HG02610 (cell line): Measurements from ENCODE around the gene SKAP1.
A peak's percentile ranks its signal among the peaks of the same experiment; 100 is the strongest.
"Not testable (repeated sequence)": the region's sequence is repeated elsewhere in the genome, so short reads cannot be mapped to it uniquely, and the experiment has no call there.

Experiments used
- ATAC-seq: cut with Tn5 transposase; IDR thresholded peaks from one replicate; pipeline ENCODE4 v1.9.1; 2021; ENCODE audit warnings: mild to moderate bottlenecking, moderate library complexity; ENCODE audit not compliant: unreplicated experiment

The SKAP1 gene

DNA sequence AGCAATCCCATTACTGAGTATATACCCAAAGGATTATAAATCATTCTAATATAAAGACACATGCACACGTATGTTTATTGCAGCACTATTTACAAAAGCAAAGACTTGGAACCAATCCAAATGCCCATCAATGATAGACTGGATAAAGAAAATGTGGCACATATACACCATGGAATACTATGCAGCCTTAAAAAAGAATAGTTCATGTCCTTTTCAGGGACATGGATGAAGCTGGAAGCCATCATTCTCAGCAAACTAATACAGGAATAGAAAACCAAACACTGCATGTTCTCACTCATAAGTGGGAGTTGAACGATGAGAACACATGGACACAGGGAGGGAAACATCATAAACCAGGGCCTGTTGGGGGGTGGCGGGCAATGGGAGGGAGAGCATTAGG lies 19.3 kb upstream of the SKAP1 start:
- ATAC-seq = not testable (repeated sequence)

DNA sequence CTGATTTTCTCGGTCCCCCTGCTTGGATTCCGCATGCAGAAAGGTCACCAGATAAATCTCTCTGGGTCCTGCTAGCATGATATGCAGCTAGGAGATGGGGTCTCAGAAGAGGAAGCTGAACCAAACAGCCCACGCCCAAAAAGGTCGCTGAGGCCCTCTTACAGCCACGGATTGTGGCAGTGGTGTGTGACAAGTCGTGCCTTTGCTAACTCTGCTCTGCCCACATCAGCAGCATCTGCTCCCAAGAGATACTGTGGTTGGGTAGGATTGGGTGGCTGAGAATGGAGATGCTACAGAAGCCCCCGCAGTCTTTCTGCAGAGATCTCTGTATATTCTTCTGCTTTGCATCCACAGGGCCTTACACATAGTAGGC lies 15.2 kb upstream of the SKAP1 start:
- no peak for ATAC-seq

- no peak for ATAC-seq
These were observed 14.7 kb upstream of the SKAP1 start for GRCh38 chr17:48444516-48445247.

GRCh38 chr17:48443712-48444111 lies 13.7 kb upstream of the SKAP1 start:
- no peak for ATAC-seq

- no peak for ATAC-seq
These were observed 12.8 kb upstream of the SKAP1 start for GRCh38 chr17:48442819-48443218.

- no peak for ATAC-seq
These were observed 11.8 kb upstream of the SKAP1 start for GRCh38 chr17:48441862-48442261.

DNA sequence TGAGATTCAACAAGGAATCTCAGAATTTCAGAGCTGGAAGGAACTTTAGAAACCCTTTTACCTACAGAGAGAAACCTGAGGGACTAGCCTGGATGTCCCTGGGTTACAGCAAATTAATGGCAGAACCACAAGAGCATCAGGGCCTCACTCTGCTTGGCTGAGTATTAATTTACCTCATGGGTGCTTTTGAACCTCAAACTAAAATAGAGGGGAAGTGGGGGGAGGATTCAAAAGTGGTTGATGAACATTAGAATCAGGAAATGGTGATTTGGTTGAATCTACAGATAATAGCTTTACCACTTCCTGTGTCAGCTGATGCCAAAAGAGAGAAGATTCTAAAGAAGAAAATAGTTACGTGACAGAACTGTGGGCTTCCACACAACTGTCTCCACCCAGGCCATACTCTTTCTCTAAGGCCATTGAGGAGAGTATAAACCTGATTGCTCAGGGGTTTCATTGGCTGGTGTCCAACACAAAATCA lies 11.3 kb upstream of the SKAP1 start:
- ATAC-seq = peak; percentile 66

- no peak for ATAC-seq
These were observed 10.7 kb upstream of the SKAP1 start for GRCh38 chr17:48440669-48441068.

- no peak for ATAC-seq
These were observed 10.0 kb upstream of the SKAP1 start for GRCh38 chr17:48439875-48440505.

GRCh38 chr17:48439110-48439850 lies 9.3 kb upstream of the SKAP1 start:
- ATAC-seq = peak; percentile 52

DNA sequence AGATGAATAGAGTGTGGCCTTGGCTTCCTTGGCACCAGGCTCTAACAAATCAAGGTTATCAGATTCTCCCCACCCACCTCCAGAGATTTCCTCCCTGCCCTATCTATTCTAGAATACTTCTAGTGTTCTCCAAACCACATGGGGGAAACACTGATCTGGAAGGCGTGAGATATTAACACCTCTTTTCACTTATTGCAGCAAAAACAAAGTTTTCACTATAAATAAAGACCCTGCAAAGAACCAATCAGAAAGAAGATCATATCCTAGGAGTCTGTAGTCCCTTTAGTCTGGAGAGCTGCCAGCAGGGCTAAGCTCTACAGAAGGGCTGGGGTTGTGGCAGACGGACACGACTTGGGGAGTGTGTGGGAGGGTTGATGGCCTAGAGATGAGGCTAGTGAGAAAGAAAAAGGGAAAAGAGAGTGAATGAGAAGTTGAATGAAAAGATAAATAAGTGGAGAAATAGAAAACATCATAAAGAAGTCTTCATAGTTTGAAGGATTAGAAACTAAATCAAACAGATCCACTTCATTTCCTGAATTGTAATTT lies 8.6 kb upstream of the SKAP1 start:
- no peak for ATAC-seq

DNA sequence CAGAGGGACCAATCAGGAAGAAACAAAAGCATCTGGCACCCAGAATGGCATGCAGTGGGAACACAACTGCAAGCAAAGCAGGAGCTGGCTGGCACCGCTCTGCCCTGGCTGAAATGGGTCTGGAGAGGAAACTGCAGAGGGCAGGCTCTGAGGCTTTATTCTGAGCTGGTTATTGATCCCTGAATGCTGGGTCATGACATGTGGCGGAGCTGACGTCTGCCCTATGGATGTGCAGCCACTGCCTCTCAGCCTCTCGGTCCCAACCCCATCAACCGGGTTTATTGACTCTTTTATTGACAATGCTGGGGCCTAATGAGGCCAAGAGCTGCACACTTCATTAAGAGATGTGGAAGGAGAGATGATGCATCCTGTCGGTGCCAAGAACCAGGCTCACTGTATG lies 3.9 kb upstream of the SKAP1 start:
- ATAC-seq = no peak

GRCh38 chr17:48432820-48433775 lies 3.1 kb upstream of the SKAP1 start:
- ATAC-seq = no peak

DNA sequence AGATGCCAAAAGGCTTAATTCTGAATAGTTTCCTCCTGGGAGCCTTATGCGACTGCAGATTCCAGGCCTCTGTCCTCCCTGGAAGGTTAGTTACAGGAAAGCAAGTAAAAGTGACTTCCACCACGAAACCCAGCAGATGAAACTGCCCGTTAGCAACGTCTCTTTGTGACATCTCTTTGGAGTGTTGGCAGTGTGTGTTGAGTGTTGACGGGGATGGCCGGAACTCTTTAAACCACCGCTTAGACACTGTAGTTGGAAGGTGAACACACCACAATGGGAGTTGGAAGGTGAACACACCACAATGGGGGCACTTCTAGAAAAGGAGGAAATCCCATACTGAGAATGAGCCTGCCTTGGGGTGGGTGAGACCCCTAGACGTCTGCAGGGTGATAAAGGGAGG lies 858 bp downstream of the SKAP1 start:
- no peak for ATAC-seq

GRCh38 chr17:48427598-48427997 lies 2.4 kb downstream of the SKAP1 start:
- no peak for ATAC-seq

- no peak for ATAC-seq
These were observed 3.1 kb downstream of the SKAP1 start for GRCh38 chr17:48426761-48427500.

DNA sequence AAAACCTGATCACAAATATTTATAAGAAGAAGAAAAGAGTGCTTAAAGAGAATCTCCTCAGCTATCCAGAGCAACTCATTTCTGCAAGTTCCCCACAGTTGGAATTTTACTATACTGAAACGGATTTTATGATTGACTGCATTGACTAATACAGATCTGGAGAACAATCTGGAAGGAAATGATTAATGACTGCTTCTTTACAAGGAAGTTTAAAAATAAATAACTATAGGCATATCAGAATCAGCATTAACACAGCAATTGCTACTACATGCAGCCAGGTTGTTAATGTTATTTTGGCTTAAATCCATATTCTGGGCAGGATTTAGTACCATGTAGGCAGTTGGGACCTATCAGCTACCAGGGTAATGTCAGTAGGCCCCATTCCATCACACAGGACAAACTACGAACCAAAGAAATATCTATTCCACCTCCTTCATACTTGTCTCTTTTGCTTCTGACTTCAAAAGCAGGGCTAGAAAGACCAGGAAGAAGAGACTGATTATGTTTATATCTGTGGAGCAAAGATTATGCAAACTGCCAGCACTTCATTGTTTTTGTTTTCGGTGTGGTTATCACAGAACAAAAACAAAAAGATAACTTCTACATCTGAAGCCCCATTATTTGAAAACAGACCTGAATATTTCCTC lies 3.9 kb downstream of the SKAP1 start:
- ATAC-seq = no peak

- ATAC-seq = not testable (repeated sequence)
These were observed 8.0 kb downstream of the SKAP1 start for GRCh38 chr17:48422060-48422459.

DNA sequence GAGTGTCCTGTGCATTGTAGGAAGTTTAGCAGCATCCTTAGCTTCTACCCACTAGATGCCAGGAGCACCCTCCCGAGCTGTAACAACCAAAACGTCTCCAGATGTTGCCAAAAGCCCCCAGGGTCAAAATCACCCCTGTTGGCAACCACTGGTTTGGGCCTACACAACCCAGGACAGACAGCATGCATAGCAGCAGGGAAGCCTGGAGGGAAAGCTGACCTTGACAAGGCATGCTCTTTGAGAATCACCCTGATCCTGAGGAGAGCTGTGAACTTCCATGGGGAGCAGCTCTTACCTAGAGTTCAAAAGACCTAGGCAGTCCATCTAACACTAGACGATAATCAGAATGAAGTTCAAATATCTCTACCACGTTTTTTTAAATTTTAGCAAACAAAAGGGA lies 9.2 kb downstream of the SKAP1 start:
- ATAC-seq = no peak
